PC-9 (cell line): ENCODE results near the gene MECR. TPM values are rescaled to one million over a fixed set of nuclear protein-coding genes. Genes with fewer than 3 reads are reported as not detected.

Experiments
- BruUV-seq: library from RNA; stranded (reverse); fragments of 400-500 nt; replicated peaks from 2 replicates; lab custom pipeline; 2021; lab: Mats Ljungman, UMichigan
- CTCF ChIA-PET: fragments of 300-600 bp; sonication (Branson Sonifier 250); formaldehyde crosslinking; loops from one replicate; lab custom pipeline; 2022; ENCODE audit warnings: antibody characterized with exemption; lab: Charles Lee
- POLR2A ChIA-PET: fragments of 300-600 bp; sonication (Branson Sonifier 250); formaldehyde crosslinking; loops from one replicate; lab custom pipeline; 2022; ENCODE audit warnings: antibody characterized with exemption; ENCODE audit not compliant: unreplicated experiment; lab: Charles Lee
- DNase-seq, 2 experiments: peaks; one replicate each; pipeline versions ENCODE4 v3.0.0 to v3.0.0-alpha.2; 2015 to 2022; ENCODE audit warnings: mixed read lengths in 1 of 2
- H2AFZ ChIP-seq: fragments of 200-600 bp; sonication (generic); 2 replicates; pipeline ENCODE4 v1.8.1; 2017; ENCODE audit warnings: antibody characterized with exemption
- H3F3A ChIP-seq: fragments of 200-600 bp; sonication (generic); 2 replicates; pipeline ENCODE4 v1.8.1; 2017; ENCODE audit warnings: antibody characterized with exemption, mild to moderate bottlenecking, low read depth; ENCODE audit not compliant: insufficient read depth
- H3K27ac ChIP-seq: fragments of 200-600 bp; sonication (generic); 2 replicates; pipeline ENCODE4 v1.6.1; 2016; ENCODE audit warnings: mixed run types
- H3K27me3 ChIP-seq: fragments of 200-600 bp; sonication (generic); 2 replicates; pipeline ENCODE4 v1.6.1; 2016; ENCODE audit warnings: low read depth, mixed run types; ENCODE audit not compliant: insufficient read depth
- H3K36me3 ChIP-seq: fragments of 200-600 bp; sonication (generic); 2 replicates; pipeline ENCODE4 v1.6.1; 2016; ENCODE audit warnings: low read depth, mixed run types
- H3K4me1 ChIP-seq: fragments of 200-600 bp; sonication (generic); replicated peaks from 2 replicates; pipeline ENCODE4 v1.6.1; 2016; ENCODE audit warnings: mixed run types; ENCODE audit not compliant: insufficient read depth
- H3K4me2 ChIP-seq: fragments of 200-600 bp; sonication (generic); 2 replicates; pipeline ENCODE4 v1.6.1; 2017; ENCODE audit warnings: mixed run types
- H3K4me3 ChIP-seq: fragments of 200-600 bp; sonication (generic); 2 replicates; pipeline ENCODE4 v1.6.1; 2016; ENCODE audit warnings: mixed run types
- H3K79me2 ChIP-seq: fragments of 200-600 bp; sonication (generic); 2 replicates; pipeline ENCODE4 v1.6.1; 2017; ENCODE audit warnings: low read depth, mixed run types
- H3K9me2 ChIP-seq: fragments of 200-600 bp; sonication (generic); 2 replicates; pipeline ENCODE4 v1.8.1; 2017; ENCODE audit warnings: mild to moderate bottlenecking; ENCODE audit not compliant: insufficient read depth
- H3K9me3 ChIP-seq: fragments of 200-600 bp; sonication (generic); 2 replicates; pipeline ENCODE4 v1.8.1; 2016; ENCODE audit warnings: low read depth; ENCODE audit not compliant: insufficient read depth
- H4K20me1 ChIP-seq: fragments of 200-600 bp; sonication (generic); 2 replicates; pipeline ENCODE4 v1.8.1; 2017; ENCODE audit not compliant: insufficient read depth
- CTCF ChIP-seq: fragments of 200-600 bp; sonication (generic); conservative IDR thresholded peaks from 2 replicates; pipeline ENCODE4 v1.6.1; 2017; ENCODE audit warnings: mixed run types, antibody characterized with exemption, mild to moderate bottlenecking, moderate library complexity
- EZH2 ChIP-seq: fragments of 200-600 bp; sonication (generic); IDR thresholded peaks from 2 replicates; pipeline ENCODE4 v1.8.0; 2017; ENCODE audit warnings: antibody characterized with exemption, low read depth
- intact Hi-C: fragments of 100-400 bp; cut with micrococcal nuclease; formaldehyde crosslinking; loops from one replicate; pipeline ENCODE4 v1.10.0; 2022; ENCODE audit not compliant: unreplicated experiment
- total RNA-seq: library from RNA; stranded (reverse); gene quantifications from 2 replicates; pipeline ENCODE4 v1.2.3, GENCODE V29; 2021

Gene MECR
- total RNA-seq, 1 experiment from 2014 or later = 46.4 TPM

GRCh38 chr1:29271724-29272123, 41.0 kb upstream of the MECR start:
- no peaks in the 10 kb centered on the region for H3K79me2 ChIP-seq
- no peak overlapping the region for H3K4me3 ChIP-seq
- ChIA-PET CTCF (no interaction called here), POLR2A (no interaction called here)
- TF ChIP-seq CTCF (no peak), EZH2 (no peak)
- peaks cover 24% of the 10 kb centered on the region for H3K4me1 ChIP-seq
- H3K9me2 ChIP-seq = no peaks in the 10 kb centered on the region
- peak; percentile 83 to 84 for DNase-seq
- no peaks in the 10 kb centered on the region for H3K9me3 ChIP-seq
- peak overlapping the region; percentile 61 for H3K4me2 ChIP-seq
- no peaks in the 10 kb centered on the region for H3K27me3 ChIP-seq
- no peaks in the 10 kb centered on the region for H4K20me1 ChIP-seq
- H3F3A ChIP-seq = peaks cover 14% of the 10 kb centered on the region; the same call in 1 of the 2 replicates
- H3K27ac ChIP-seq = peak overlapping the region; percentile 58
- no TSS peak for BruUV-seq
- H2AFZ ChIP-seq = no peak overlapping the region
- intact Hi-C loops = loop anchor here (1.0 to 2.0 kb wide), 2 partner anchors 22 to 33 kb away; no protein-coding TSS in a partner anchor
- no peaks in the 10 kb centered on the region for H3K36me3 ChIP-seq

- Histone ChIP-seq H3K9me2 (no peaks in the 10 kb centered on the region), H3F3A (peaks cover 14% of the 10 kb centered on the region; the same call in 1 of the 2 replicates), H4K20me1 (no peaks in the 10 kb centered on the region), H3K79me2 (no peaks in the 10 kb centered on the region), H3K27me3 (no peaks in the 10 kb centered on the region), H3K4me1 (peaks cover 24% of the 10 kb centered on the region), H3K9me3 (no peaks in the 10 kb centered on the region), H3K27ac (peak overlapping the region; percentile 58), H3K4me3 (no peak overlapping the region), H3K4me2 (peak overlapping the region; percentile 61), H2AFZ (no peak overlapping the region), H3K36me3 (no peaks in the 10 kb centered on the region)
- no peak for DNase-seq
- POLR2A ChIA-PET = no interaction called here
- TF ChIP-seq EZH2 (no peak), CTCF (no peak)
- intact Hi-C loops = loop anchor here (1.0 to 2.0 kb wide), 2 partner anchors 22 to 32 kb away; no protein-coding TSS in a partner anchor
- no TSS peak for BruUV-seq
- CTCF ChIA-PET = no interaction called here
Observed at GRCh38 chr1:29270929-29271521, 40.3 kb upstream of the MECR start.

- peaks cover 14% of the 10 kb centered on the region; the same call in 1 of the 2 replicates for H3F3A ChIP-seq
- no peaks in the 10 kb centered on the region for H3K36me3 ChIP-seq
- intact Hi-C loops = no loop called here
- no peaks in the 10 kb centered on the region for H4K20me1 ChIP-seq
- DNase-seq = no peak
- no peak overlapping the region for H3K27ac ChIP-seq
- no peaks in the 10 kb centered on the region for H3K27me3 ChIP-seq
- H3K79me2 ChIP-seq = no peaks in the 10 kb centered on the region
- no peaks in the 10 kb centered on the region for H3K9me3 ChIP-seq
- ChIA-PET POLR2A (interaction anchor here (0.7 kb wide), 1 partner anchor 1222 kb away, joined by 3 read pairs; no protein-coding TSS in a partner anchor), CTCF (no interaction called here)
- no peak overlapping the region for H3K4me3 ChIP-seq
- no peak overlapping the region for H3K4me2 ChIP-seq
- no peaks in the 10 kb centered on the region for H3K9me2 ChIP-seq
- TF ChIP-seq CTCF (no peak), EZH2 (no peak)
- H2AFZ ChIP-seq = no peak overlapping the region
- H3K4me1 ChIP-seq = peaks cover 24% of the 10 kb centered on the region
- no TSS peak for BruUV-seq
Observed at GRCh38 chr1:29269382-29269781, 38.6 kb upstream of the MECR start.
